ENCODE data around the gene AQP1. TPM values are rescaled to one million over a fixed set of nuclear protein-coding genes. Genes with fewer than 3 reads are reported as not detected.

The AQP1 gene
- total RNA-seq, 1 donor from 2014 or later, result 1,132 TPM

DNA sequence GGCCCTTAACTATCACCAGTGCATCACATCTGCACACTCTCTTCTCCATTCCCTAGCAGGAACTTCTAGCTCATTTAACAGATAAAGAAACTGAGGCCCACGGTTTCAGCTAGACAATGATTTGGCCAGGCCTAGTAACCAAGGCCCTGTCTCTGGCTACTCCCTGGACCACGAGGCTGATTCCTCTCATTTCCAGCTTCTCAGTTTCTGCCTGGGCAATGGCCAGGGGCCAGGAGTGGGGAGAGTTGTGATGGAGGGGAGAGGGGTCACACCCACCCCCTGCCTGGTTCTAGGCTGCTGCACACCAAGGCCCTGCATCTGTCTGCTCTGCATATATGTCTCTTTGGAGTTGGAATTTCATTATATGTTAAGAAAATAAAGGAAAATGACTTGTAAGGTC, 13.5 kb downstream of the AQP1 start:
- H3K27me3 ChIP-seq, result no peaks in the 10 kb centered on the region
- intact Hi-C loops (cut with DNase I), result no loop called here
- H3K36me3 ChIP-seq, result peaks cover 56% of the 10 kb centered on the region
- H3K27ac ChIP-seq, result no peak overlapping the region
- TF ChIP-seq CTCF (IDR thresholded peaks at IDR 0.05), result no peak
- H3K4me1 ChIP-seq, result peaks cover 16% of the 10 kb centered on the region
- H3K9me3 ChIP-seq, result no peaks in the 10 kb centered on the region
- DNase-seq (no peak), ATAC-seq (no peak)
- no peak overlapping the region for H3K4me3 ChIP-seq

- ATAC-seq (no peak), DNase-seq (peak; percentile 46)
- H3K27ac ChIP-seq, result no peak overlapping the region
Measured at GRCh38 chr7:30925913-30926312, 14.3 kb downstream of the AQP1 start.

DNA sequence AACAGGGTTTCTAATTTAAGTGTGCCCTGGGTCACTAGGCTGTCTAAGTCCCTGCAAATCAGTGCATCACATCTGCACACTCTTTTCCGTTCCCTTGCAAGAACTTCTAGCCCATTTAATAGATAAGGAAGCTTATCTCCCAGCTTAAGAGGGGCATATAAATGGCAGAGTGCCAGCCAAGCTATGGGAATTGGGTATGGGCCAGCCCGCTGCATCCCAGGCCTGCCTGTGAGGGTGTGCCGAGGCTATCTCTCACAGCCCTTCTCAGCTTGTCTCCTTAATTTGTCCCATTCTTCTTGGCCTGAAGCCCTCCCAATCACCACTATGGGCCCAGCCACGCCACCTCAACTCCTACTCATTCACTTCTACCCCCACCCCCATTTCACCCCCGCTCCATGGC, 14.7 kb downstream of the AQP1 start:
- peak; percentile 39 for DNase-seq
- TF ChIP-seq CTCF (IDR thresholded peaks at IDR 0.05), result no peak
- peaks cover 48% of the 10 kb centered on the region for H3K36me3 ChIP-seq
- peak; percentile 14 for ATAC-seq
- peaks cover 7% of the 10 kb centered on the region for H3K4me1 ChIP-seq
- no peak overlapping the region for H3K27ac ChIP-seq
- no peaks in the 10 kb centered on the region for H3K27me3 ChIP-seq
- intact Hi-C loops (cut with DNase I), result no loop called here
- no peaks in the 10 kb centered on the region for H3K9me3 ChIP-seq
- no peak overlapping the region for H3K4me3 ChIP-seq

More at GRCh38 chr7:30925913-30926312, 14.3 kb downstream of the AQP1 start:
- no peaks in the 10 kb centered on the region for H3K27me3 ChIP-seq
- TF ChIP-seq CTCF (IDR thresholded peaks at IDR 0.05), result no peak
- no peak overlapping the region for H3K4me3 ChIP-seq
- peaks cover 11% of the 10 kb centered on the region for H3K4me1 ChIP-seq
- H3K36me3 ChIP-seq, result peaks cover 49% of the 10 kb centered on the region
- intact Hi-C loops (cut with DNase I), result no loop called here
- no peaks in the 10 kb centered on the region for H3K9me3 ChIP-seq

DNA sequence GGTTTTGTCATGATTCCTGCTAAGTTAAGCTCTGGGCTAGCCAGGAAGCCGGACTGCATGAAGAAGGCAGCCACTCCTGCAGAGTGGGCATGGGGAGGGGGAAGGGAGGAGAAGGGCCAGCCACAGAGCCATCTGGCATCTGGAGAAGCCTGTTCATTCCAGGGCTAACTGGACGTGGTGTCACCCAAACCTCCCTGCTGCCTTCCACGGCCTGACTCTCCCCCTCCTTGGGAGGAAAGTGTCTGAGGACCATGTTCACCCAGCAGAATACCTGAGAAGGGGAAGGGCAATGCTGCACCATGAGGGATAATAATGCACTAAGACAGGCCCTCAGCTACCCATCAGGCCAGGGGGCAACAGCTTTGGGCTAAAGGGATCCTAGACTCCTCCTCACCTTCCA, 15.4 kb downstream of the AQP1 start:
- no peak for ATAC-seq
- no peaks in the 10 kb centered on the region for H3K27me3 ChIP-seq
- peaks cover 41% of the 10 kb centered on the region for H3K36me3 ChIP-seq
- no peaks in the 10 kb centered on the region for H3K9me3 ChIP-seq
- TF ChIP-seq CTCF (IDR thresholded peaks at IDR 0.05), result no peak
- intact Hi-C loops (cut with DNase I), result no loop called here
- DNase-seq, result peak; percentile 53
- peaks cover 3% of the 10 kb centered on the region for H3K4me1 ChIP-seq
- H3K4me3 ChIP-seq, result no peak overlapping the region
- no peak overlapping the region for H3K27ac ChIP-seq

DNA sequence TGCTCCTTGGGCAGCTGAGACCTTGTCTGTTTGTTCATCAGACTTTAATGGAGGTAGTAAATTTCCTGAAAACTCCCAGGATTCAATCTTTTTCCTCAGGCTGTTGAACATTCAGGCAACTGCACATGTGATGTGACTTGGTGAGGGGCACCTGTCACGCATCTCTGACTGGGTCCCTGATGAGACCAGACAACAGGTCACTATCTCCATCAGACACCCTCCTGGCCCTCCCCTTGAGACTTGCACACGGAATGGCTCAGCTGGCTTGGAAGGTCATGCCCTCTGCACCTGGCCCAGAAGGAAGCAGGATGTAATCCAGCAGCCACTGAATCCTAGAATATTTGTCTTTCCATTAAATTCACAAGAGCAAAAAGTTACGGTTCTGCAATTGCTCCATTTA, 15.9 kb downstream of the AQP1 start:
- H3K27ac ChIP-seq, result no peak overlapping the region
- H3K27me3 ChIP-seq, result no peaks in the 10 kb centered on the region
- H3K4me3 ChIP-seq, result no peak overlapping the region
- TF ChIP-seq CTCF (IDR thresholded peaks at IDR 0.05), result no peak
- H3K36me3 ChIP-seq, result peaks cover 37% of the 10 kb centered on the region
- H3K4me1 ChIP-seq, result peaks cover 3% of the 10 kb centered on the region
- intact Hi-C loops (cut with DNase I), result no loop called here
- H3K9me3 ChIP-seq, result no peaks in the 10 kb centered on the region
- DNase-seq (peak; percentile 20), ATAC-seq (no peak)

- Histone ChIP-seq H3K4me1 (peaks cover 3% of the 10 kb centered on the region), H3K36me3 (peaks cover 29% of the 10 kb centered on the region), H3K4me3 (no peak overlapping the region), H3K27ac (no peak overlapping the region), H3K9me3 (no peaks in the 10 kb centered on the region), H3K27me3 (no peaks in the 10 kb centered on the region)
- ATAC-seq (no peak), DNase-seq (peak; percentile 23)
- TF ChIP-seq CTCF (IDR thresholded peaks at IDR 0.05), result no peak
- intact Hi-C loops (cut with DNase I), result no loop called here
Measured at GRCh38 chr7:30928254-30928872, 16.7 kb downstream of the AQP1 start.

Measured in upper lobe of right lung (tissue), 1 donor.